HG03064 (cell line): ENCODE data around the gene ULBP3.
"Not testable (repeated sequence)": the region's sequence is repeated elsewhere in the genome, so short reads cannot be mapped to it uniquely, and the experiment has no call there.

Source experiments
- ATAC-seq: cut with Tn5 transposase; IDR thresholded peaks from one replicate; pipeline ENCODE4 v1.9.1; 2021; ENCODE audit warnings: low read depth; ENCODE audit not compliant: unreplicated experiment

Gene ULBP3

DNA sequence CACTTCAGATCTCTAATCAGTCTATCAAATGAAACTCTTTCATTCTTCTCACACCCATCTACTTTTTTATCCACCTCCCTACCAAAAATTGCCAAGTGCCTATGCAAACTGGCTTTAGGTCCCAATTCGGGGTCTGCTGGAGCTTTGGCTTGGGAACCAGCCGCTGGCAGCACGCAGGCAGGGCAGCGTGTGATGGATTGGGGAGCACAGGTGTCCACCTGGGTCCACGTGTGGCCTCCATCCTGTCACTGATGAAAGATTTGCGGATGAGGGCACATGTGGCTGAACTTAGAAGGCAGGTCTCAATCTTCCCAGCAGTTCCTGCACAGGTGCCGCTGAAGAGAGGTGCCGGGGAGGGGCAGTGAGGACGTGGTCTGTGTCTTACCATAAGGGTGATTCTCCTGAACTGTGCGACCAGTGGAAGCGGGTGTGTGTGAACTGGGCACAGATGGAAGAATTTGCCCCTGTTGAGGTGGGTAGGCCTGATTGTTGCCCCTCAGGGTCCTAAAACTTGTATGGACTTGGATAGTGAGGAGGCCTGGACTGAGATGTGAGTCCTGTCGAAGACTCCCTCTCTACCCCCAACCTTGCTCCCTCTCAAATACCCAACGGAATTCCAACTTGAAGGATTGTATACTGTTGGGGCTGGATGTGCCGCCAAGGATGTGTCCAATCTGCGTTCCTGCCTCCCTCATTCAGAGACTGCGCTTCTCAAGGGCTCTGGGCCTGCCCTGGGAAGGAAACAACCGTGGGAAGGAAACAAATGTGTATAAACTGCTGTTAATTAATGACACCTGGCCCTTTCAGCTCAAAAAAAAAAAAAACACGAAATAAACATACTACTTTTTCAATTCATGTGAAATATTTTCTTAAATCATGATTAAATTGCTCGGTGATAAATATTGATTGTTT lies 25.2 kb downstream of the ULBP3 start:
- no peak for ATAC-seq

DNA sequence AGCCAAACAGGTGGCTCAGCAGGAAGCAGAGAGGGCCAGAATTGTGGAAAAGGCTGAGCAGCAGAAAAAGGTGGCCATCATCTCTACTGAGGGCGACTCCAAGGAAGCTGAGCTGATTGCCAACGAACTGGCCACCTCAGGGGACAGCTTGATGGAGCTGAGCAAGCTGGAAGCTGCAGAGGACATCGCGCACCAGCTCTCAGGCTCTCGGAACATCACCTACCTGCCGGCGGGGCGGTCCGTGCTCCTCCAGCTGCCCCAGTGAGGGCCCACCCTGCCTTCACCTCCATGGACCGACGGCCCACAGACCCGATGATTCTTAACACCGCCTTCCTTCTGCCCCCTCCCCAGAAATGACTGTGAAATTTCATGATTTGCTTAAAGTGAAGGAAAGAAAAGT lies 25.8 kb downstream of the ULBP3 start:
- ATAC-seq: no peak

DNA sequence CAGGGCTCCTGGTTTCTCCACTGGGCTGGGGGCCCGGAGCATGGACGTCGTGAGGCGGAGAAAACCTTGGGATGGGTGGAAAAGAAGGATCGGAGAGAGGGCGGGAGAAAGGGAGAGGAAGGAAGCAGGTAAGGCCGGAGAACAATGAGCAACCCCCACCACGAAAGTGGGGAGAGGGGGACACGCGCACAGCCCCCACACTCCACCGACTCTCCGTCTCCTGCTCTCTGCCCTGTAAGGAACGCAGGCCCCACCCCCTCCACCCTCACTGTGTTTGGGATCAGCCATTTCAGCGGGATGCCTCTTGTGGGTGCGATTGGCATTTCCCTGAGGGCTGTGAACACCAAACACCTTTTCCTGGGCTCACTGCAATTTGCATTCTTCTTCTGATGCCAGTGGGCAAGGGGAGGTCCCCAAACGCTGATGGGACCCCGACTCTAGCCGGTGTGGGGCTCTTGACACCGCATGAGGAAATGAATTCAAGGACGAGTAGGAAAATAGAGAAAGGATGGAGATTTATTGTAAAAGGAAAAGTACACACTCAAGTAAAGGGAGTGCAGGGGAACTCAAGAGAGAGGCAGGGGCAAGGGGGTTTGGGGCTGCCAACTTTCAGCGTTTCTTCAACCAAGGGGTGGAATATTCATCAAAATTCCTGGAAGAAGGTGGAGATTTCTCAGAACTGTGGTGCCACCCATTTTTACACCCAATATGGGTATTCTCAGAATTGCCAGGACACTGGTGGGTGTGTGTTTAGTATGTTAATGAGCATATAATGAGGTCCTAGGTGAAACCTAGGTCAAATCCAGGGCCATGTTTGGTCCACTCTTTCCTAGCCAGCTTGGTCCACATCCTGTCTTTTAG lies 30.5 kb downstream of the ULBP3 start:
- ATAC-seq: no peak

DNA sequence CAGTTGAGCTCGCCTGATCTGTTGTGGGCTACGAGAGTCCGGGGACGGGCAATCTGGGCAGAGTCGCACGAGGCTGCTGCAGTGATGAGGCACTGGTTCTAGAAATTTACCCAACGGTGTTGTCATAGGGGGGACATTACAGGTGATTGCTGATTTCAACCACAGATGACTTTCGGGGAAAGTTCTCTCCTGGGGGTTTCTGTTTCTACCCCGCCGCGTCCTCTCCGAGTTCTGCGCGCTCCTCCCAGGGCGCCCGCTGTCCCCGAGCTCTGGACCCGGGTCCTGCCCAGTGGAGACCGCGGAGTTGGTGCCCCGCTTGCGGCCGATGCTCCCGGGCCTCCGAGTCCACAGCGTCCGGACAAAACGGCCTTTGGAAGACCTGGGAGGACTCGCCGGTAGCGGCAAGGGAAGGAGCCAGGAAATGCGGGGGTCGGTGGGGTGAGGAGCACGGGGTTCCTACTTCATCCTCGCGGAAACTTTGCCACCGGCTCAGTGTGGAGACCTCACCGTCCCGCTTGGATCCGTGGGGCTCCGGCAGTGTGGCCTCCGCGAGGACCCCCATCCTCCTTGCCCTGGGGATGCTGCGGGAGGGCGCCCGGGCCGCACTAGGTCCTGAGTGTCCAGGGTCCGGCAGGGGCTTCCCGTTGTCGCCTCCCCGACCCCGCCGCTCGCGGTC lies 31.3 kb downstream of the ULBP3 start:
- no peak for ATAC-seq

DNA sequence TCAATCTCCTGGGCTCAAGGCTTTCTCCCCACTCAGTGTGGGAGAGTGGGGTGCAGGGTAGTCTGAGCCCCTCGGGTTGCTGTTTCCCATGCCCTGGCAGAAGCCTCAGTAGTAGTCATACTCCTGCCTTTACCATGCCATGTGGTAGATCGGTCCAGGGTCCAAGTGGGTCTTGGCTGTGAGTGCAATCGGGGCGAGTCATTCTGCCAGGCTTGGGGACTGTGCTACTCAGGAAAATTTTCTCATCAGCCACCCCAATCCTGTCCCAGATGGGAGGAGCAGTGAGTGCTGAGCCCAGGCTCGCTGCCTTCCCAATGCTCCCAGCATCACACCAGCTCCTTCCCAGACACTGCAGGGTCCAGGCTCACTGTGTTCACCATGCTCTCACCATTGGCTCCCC lies 32.8 kb downstream of the ULBP3 start:
- ATAC-seq: no peak

DNA sequence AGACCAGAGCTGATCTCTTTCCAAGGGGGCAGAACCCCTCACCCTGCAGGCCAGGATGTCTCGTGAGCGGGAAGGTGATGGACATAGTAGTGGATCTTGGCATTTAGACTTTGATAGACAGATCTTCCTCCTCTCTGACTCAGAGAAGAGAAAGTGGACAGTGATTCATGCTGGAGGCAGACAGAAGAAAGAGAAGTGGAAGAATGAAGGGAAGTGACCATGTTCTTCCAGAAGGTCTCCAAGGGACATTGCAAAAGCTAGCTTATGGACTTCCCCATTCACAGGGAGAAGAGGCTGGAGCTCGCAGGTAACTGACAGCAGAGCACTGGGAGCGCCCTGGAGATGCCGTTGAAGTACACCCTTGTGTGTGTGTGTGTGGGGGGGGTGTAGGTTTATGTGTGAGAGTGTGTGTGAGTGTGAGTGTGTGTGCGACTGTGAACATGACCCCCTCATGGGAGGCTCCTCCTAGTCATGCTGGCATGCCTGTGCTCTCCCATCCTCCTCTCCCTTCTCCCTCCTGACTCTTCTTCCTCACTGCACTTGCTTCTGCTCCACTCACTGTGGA lies 35.6 kb downstream of the ULBP3 start:
- no peak for ATAC-seq

DNA sequence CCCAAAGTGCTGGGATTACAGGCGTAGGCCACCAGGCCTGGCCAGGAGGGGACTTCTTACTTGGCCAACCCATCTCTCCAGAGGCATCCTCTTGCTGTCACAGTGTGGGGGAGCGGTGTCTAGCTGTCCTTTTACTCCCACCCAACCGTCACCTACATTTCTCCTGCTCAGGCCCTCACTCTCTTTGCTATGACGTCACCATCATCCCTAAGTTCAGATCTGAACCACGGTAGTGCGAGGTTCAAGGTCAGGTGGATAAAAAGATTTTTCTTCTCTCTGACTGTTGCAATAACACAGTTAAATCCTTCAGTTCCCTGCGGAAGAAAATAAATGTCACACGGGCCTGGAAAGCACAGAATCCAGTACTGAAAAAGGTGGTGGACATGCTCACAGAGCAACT lies 36.3 kb downstream of the ULBP3 start:
- ATAC-seq: no peak

DNA sequence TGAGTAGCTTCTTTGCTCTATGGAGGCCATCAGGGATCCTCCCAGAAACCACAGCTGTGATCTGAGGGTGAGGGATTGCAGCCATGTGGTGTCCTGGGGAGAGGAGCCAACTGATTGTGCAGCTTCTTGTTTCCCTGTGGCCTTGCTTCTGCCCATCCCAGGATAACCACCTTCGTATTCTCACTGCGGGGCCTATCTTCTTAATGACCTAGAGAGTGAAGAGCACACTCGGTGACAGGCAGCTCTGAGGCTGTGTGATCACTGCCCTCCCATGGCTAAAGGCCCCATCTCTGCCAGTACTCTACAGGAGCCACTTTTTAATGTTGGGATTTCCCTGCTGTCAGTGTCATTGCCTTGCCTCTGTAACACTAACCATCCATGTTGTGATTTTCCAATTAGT lies 38.3 kb downstream of the ULBP3 start:
- ATAC-seq: no peak

DNA sequence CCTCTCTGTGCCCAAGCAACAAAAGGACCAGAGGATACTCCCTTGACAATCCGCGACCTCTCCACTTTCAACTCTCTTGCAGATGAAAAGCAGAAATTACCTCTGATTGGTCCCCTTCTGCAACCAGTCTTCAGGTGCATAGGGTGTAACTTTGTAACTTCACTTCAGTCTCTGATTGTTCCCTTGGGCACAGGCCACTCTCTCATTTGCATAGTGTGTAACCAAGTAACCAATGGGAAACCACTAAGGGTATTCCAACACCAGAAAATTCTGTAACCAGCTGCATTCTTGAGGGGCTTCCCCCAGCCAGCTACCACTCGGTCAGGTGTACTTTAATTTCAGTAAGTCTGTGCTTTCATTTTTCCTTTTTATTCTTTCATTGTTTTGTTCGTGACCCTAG lies 39.2 kb downstream of the ULBP3 start:
- no peak for ATAC-seq

DNA sequence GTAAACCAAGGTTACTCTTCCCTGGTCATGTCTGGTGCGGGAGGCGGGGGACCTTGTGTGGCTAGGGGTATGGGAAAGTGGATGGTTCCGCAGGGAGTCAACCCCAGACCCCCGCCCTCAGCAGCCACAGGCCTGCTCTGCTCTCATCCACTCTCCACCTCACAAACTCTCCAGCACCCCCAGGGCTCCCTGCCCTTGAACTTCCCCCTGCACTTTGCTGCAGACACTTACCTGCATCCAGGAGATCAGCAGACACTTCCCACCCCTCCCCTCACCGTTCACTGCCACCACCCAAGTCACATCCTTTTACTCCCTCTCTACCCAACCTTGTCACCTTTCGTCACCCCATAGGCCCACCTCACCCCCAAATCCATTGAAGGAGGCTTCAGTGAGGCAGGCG lies 39.6 kb downstream of the ULBP3 start:
- ATAC-seq: no peak

DNA sequence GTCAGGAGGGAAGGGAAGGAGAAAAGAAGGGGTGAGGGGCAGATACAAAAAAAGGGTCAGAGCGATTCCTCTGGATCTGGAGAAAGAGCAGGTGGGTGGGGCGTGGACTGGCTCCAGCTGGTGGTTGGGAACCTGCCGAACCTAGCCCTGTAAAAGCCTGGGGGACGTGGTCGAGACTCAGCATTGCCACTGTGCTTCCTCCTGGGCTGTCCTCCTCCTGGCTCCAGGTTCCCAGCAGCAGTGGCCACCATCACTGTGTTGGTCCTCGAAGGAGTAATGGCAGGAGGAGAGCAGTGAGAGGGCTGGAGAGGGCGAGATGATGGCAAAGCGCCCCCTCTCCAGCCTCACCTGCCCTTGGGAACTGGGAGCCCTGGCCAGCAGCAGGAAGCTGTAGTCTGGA lies 40.1 kb downstream of the ULBP3 start:
- no peak for ATAC-seq

DNA sequence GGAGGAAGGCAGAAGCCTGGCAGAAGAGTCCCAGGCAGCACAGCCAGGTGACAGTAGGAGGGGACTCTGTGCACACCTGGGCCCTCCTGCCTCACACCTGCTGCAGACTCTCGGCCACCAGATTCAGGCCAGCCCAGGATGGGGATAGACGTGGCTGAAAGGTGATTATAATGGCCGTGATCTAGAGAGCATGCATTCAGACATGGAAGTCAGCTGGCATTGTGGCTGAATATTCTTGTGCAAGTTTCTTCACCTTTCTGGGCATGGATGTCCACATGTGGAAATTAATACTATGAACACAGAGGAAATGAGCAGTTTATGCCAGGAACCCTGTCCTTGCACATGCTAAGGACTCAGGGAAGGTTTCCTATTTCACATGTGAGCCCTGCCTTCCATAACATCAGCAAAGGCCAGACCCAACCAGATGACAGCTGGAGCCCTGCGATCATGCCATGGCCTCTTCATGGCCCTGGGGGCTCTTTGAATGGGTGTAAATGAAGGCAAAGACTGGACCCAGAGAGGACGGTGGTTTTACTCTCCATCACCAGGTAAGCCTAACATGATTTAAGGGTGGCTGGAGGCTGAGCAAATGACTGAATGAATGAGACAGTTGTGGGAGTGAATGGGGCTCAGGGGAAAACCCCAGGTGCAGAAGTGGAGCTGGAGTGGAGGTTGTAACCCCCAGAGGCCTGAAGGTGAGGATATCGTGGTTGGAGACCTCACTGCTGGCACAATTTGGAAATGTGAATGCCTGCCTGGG lies 40.9 kb downstream of the ULBP3 start:
- no peak for ATAC-seq

DNA sequence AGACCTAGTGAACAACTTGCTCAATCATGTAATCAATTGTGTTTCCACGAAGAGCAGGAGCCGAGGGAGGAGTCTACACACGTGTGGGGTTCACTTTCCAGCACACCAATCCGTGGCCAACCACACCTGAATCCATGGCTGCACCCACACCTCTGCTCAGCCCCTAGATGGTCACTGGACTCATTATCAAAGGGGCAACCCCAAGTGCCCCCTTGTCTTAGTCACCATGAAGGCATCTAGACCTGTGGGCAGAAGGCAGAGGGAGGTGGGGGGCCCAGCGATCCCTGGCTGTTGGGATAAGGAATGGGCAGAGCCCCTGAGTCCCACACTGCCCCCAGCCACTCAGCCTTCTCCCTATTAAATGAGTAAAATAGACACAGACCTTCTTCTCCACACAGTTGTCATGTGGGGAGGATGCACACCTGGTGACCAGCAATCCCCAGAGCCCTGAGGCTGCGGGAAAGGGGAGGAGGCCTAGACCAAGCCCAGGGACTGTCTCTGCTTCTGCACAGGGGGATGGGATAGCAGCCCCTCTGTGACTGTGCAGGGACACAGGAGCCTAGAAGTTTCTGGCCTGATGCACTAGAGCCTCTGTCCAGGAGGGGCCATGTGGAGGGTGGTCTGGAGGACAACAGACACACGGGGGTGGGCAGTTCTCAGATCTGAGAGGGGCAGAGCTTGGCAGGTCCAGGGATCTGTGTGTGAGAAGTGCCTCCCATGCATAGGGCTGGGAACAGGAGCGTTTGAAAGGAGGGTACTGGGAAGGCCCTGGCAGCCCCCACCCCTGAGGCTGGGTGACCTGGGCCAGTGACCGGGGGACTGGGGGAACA lies 41.7 kb downstream of the ULBP3 start:
- ATAC-seq: no peak

DNA sequence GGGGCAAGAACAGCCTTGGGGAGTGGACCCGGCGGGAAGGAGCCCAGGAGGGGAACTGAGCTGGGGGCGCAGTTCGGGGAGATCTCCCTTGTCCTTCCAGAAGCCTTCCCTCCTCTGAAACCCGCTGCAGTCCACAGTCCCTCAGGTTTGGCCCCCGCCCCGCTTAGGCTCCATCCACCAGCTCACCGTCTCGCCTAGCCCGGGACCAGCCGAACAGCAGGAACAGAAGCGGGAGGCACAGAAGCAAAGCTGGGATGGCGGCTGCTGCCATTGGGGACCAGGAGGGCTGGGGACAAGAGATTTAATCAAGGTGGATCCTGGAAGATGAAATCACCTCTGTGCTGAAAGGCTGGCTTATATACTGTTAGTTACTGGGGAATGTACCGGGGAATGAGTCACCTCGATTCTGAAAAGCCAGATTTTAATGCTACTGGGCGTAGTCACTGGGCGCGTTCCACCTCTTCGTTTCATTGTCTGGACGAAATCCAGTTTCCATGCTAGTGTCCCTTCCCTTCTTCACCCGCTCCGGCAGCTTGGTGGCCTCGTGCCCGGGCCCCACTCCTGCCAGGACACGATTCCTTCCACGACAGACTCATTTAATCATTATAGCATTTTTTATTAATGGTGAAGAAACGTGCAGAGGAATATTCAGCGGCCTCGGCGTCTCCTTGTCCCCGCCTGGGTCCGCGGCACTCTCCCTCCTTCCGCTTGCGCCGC lies 43.6 kb downstream of the ULBP3 start, which contains the start of gene RAET1L:
RAET1L (minus strand) TSS at position 332 of the 717 bp plus-strand sequence; CDS start at position 271, 61 bp downstream.
- ATAC-seq: no peak

DNA sequence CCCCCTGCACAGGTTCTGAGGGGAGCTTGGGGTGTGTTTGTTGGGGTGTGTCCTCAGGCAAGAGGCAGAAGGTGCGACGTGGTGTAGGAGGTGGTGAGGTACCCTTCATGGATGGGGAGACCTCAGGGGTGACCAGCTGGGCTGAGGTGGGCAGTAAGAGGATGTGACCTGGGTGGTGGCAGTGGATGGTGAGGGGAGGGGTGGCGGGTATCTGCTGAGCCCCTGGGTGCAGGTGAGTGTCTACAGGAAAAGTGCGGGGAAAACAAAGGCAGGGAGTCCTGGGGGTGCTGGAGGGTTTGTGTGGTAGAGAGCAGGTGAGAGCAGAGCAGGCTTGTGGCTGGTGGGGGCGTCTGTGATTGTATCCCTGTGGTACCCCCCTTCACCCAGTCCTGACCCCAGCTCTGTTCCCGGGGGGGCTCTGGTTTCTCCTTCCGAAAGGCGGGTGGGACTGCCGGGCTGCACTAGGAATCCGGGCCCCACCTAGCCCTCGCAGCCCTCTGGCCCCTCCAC lies 44.2 kb downstream of the ULBP3 start:
- no peak for ATAC-seq

DNA sequence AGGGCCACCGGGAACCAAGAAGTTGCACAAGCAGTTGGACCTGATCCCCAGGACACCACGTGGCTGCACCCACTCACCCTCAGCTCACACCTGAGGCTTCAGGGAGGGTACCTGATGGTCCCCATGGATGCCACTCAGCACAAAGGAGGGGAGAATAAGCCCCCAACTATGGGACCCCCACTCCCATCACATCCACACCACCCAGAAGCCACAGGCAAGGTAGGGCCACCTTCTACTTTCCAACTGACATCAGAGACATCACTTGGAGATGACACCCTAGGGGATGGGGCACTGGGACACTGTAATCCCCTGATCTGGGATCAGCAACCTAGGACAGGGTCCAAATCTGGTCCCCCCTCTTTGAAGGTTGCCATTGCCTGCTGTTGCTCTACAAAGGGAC lies 44.9 kb downstream of the ULBP3 start:
- ATAC-seq: not testable (repeated sequence)

DNA sequence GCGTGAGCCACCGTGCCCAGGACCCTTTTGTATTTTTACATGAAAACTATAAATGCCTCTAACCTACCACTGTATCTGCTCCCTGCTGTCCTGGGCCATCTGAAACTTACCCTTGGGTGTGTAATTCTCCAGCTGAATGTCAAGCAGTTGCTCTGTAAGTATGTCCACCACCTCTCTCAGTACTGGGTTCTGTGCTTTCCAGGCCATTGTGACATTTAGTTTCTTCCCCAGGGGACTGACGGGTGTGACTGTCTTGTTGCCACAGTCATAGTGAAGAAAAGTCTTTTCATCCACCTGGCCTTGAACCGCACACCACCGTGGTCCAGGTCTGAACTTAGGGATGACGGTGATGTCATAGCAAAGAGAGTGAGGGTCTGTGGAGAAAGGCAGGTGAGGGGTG lies 47.1 kb downstream of the ULBP3 start:
- ATAC-seq: not testable (repeated sequence)
